Activated T-cell treated with anti-CD3 and anti-CD28 coated beads, Interleukin-2, amount 50 U/mL, for 72 hours (primary cell): ENCODE measurements around the gene SNRPB2. TPM values are rescaled to one million over a fixed set of nuclear protein-coding genes. Genes with fewer than 3 reads are reported as not detected.

Source experiments
- ATAC-seq, 2 donors: fragments of 150-1000 bp; cut with Tn5 transposase; replicated peaks in 1 of 2; 2 replicates each; pipeline ENCODE4 v1.10.0; 2021; ENCODE audit warnings: moderate library complexity in 2 of 2, mild to moderate bottlenecking in 1 of 2
- DNase-seq, 2 donors: peaks; one replicate each; pipeline ENCODE4 v3.0.0; 2021 to 2022; ENCODE audit warnings: mixed read lengths in 1 of 2
- H3K27ac Mint-ChIP-seq: one replicate; pipeline ENCODE4 v1.8.0; 2022; ENCODE audit warnings: mild to moderate bottlenecking, moderate library complexity, mixed read lengths
- H3K27me3 Mint-ChIP-seq: one replicate; pipeline ENCODE4 v1.8.0; 2022; ENCODE audit warnings: low read depth, mixed read lengths
- H3K36me3 Mint-ChIP-seq, 2 donors: one replicate each; pipeline ENCODE4 v1.8.0; 2022; ENCODE audit warnings: mixed read lengths in 2 of 2, mild to moderate bottlenecking in 1 of 2; ENCODE audit not compliant: insufficient read depth in 2 of 2
- H3K4me1 Mint-ChIP-seq: one replicate; pipeline ENCODE4 v1.8.0; 2022; ENCODE audit warnings: low read depth, mixed read lengths
- H3K4me3 Mint-ChIP-seq, 2 donors: one replicate each; pipeline ENCODE4 v1.8.0; 2022; ENCODE audit warnings: mild to moderate bottlenecking in 2 of 2, mixed read lengths in 2 of 2, moderate library complexity in 2 of 2
- H3K9me3 Mint-ChIP-seq, 2 donors: one replicate each; pipeline ENCODE4 v1.8.0; 2022; ENCODE audit warnings: mixed read lengths in 2 of 2
- total RNA-seq, 2 donors: library from RNA; stranded (reverse); gene quantifications; one replicate each; pipeline ENCODE4 v1.2.3, GENCODE V29; 2022

Gene SNRPB2
- total RNA-seq, 2 donors from 2014 or later = 71.6 to 78.3 TPM

DNA sequence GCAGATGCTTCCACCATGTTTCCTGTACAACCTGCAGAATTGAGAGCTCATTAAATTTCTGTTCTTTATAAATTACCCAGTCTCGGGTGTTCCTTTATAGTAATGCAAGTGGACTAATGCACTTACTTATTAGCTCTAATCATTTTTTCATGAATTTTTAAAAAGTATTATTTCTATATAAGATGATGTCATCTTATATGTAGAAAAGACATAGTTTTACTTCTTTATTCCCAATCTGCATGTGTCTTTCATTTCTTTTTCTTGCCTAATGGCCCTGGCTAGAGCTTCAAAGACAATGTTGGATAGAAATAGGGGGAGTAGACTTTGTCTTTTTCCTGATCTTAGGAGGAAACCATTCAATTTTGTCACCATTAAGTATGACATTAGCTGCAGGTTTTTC is 46.1 kb downstream of the SNRPB2 start:
- no peak overlapping the region for H3K27ac Mint-ChIP-seq
- no peaks in the 10 kb centered on the region for H3K4me1 Mint-ChIP-seq
- H3K27me3 Mint-ChIP-seq = peaks cover 8% of the 10 kb centered on the region
- DNase-seq (no peak), ATAC-seq (no peak)
- H3K9me3 Mint-ChIP-seq = peaks cover 5 to 6% of the 10 kb centered on the region in 2 donors
- H3K36me3 Mint-ChIP-seq = peaks cover 0 to 4% of the 10 kb centered on the region in 2 donors
- no peak overlapping the region for H3K4me3 Mint-ChIP-seq

DNA sequence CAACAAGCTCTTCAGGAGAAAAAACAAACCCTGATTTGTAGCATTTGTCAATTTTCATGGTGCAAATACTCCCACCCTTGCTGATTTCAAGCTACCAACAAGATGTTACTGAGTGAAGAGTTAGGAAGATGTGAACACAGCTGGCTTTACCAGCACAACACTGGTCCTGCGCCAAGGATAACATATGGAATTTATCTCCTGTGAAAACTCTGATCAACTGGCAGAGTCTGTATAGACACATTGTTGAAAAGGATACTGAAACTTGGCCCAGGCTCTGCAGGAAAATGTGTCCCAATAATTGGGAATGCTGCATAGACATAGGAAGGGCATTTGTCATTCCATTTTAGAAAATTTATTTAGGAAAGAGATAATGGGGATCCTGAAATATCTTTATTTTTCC is 47.3 kb downstream of the SNRPB2 start:
- no peaks in the 10 kb centered on the region for H3K4me1 Mint-ChIP-seq
- H3K36me3 Mint-ChIP-seq = peaks cover 0 to 4% of the 10 kb centered on the region in 2 donors
- no peak overlapping the region for H3K27ac Mint-ChIP-seq
- no peak overlapping the region for H3K4me3 Mint-ChIP-seq
- peaks cover 8% of the 10 kb centered on the region for H3K27me3 Mint-ChIP-seq
- DNase-seq = no peak
- no peak for ATAC-seq
- peaks cover 5 to 7% of the 10 kb centered on the region in 2 donors for H3K9me3 Mint-ChIP-seq

DNA sequence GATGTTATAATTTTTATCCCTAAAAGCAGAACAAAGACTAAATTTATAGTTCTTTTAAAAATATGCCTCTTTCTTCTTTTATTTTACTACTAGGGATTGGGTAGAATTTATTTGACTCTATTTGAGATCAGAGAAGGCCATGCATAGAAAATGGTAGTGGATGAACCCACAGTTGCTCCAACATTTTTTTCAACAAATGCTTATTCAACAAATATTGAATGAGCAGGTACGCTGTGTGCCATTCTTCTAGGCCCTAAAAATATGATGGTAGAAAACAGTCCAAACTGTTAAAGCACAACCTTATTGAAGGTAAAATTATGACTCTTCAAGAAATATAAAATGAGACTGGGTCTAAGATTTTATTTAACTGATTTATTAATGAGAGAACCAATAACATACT is 48.3 kb downstream of the SNRPB2 start:
- peaks cover 8 to 12% of the 10 kb centered on the region in 2 donors for H3K9me3 Mint-ChIP-seq
- no peaks in the 10 kb centered on the region for H3K4me1 Mint-ChIP-seq
- H3K4me3 Mint-ChIP-seq = no peak overlapping the region
- ATAC-seq = no peak
- H3K27me3 Mint-ChIP-seq = peaks cover 5% of the 10 kb centered on the region
- peaks cover 1 to 5% of the 10 kb centered on the region in 2 donors for H3K36me3 Mint-ChIP-seq
- no peak for DNase-seq
- no peak overlapping the region for H3K27ac Mint-ChIP-seq

DNA sequence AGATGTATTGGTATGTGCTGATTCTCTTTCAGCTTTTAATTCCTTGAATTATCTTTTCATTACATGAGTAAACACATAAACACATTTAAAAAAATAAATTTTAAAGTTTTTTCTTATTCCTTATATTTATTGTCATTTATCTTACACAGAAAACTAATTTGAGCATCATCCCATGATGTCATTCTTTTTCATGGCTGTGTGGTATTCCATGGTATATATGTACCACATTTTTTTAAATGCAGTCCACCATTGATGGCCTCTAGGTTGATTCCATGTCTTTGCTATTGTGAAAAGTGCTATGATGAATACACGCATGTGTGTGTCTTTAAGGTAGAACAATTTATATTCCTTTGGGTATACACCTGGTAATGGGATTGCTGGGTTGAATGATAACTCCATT is 51.7 kb downstream of the SNRPB2 start:
- H3K4me3 Mint-ChIP-seq = no peak overlapping the region
- peaks cover 1 to 6% of the 10 kb centered on the region in 2 donors for H3K36me3 Mint-ChIP-seq
- H3K27ac Mint-ChIP-seq = no peak overlapping the region
- no peaks in the 10 kb centered on the region for H3K4me1 Mint-ChIP-seq
- ATAC-seq (no peak), DNase-seq (no peak)
- no peaks in the 10 kb centered on the region for H3K27me3 Mint-ChIP-seq
- H3K9me3 Mint-ChIP-seq = peaks cover 6 to 10% of the 10 kb centered on the region in 2 donors

DNA sequence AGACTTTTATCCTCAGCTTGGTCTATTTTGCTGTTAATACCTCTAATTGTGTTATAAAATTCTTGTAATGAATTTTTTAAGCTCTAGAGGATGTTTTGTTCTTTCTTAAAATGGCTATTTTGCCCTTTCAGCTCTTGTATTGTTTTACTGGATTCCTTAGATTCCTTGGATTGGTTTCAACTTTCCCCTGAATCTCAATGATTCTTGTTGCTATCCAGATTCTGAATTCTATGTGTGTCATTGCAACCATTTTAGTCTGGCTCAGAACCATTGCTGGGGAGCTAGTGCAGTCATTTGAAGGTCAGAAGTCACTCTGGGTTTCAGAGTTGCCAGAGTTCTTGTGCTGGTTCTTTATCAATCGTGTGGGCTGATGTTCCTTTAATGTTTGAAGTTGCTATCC is 55.4 kb downstream of the SNRPB2 start:
- Mint-ChIP-seq H3K36me3 (peaks cover 1 to 4% of the 10 kb centered on the region in 2 donors), H3K27ac (no peak overlapping the region), H3K4me1 (no peaks in the 10 kb centered on the region), H3K4me3 (no peak overlapping the region), H3K27me3 (no peaks in the 10 kb centered on the region), H3K9me3 (peaks cover 8 to 10% of the 10 kb centered on the region in 2 donors)
- ATAC-seq = no peak
- DNase-seq = no peak

Other genes with a start within 250 kb of the SNRPB2 start
- 1 to 10 TPM; 6.0 to 7.3 TPM for gene KIF16B, start 156.6 kb upstream of the SNRPB2 start, total RNA-seq
- gene OTOR, start 18.3 kb downstream of the SNRPB2 start, total RNA-seq = not detected